HEK293 (cell line): Measurements from ENCODE around the gene AP2A1.

Experiments used
- BCL6B ChIP-seq: fragments of 450-650 bp; formaldehyde crosslinking; IDR thresholded peaks from 2 replicates; pipeline ENCODE4 v1.5.1; 2017; ENCODE audit warnings: missing biosample characterization, missing genetic modification characterization
- ELK4 ChIP-seq: IDR thresholded peaks from 2 replicates; pipeline ENCODE4 v1.6.1; 2011; ENCODE audit warnings: mild to moderate bottlenecking, low read depth, low read length, borderline replicate concordance
- KLF9 ChIP-seq: fragments of 450-650 bp; formaldehyde crosslinking; IDR thresholded peaks from 2 replicates; pipeline ENCODE4 v1.5.1; 2016; ENCODE audit warnings: missing biosample characterization, missing genetic modification characterization, low read depth
- PBX3 ChIP-seq: sonication (generic); formaldehyde crosslinking; IDR thresholded peaks from 2 replicates; pipeline ENCODE4 v1.8.1; 2022; ENCODE audit warnings: mild to moderate bottlenecking, moderate library complexity, missing genetic modification reagents
- PRDM4 ChIP-seq: fragments of 450-650 bp; formaldehyde crosslinking; IDR thresholded peaks from 2 replicates; pipeline ENCODE4 v1.5.1; 2017; ENCODE audit warnings: missing biosample characterization, missing genetic modification characterization
- REPIN1 ChIP-seq: fragments of 450-650 bp; formaldehyde crosslinking; IDR thresholded peaks from 2 replicates; pipeline ENCODE4 v1.5.1; 2017; ENCODE audit warnings: missing biosample characterization, missing genetic modification characterization, low read depth
- SCRT1 ChIP-seq: fragments of 450-650 bp; formaldehyde crosslinking; IDR thresholded peaks from 2 replicates; pipeline ENCODE4 v1.5.1; 2016; ENCODE audit warnings: missing biosample characterization, missing genetic modification characterization, borderline replicate concordance
- ZBTB11 ChIP-seq: fragments of 450-650 bp; formaldehyde crosslinking; conservative IDR thresholded peaks from 2 replicates; pipeline ENCODE4 v1.5.1; 2016; ENCODE audit warnings: low read depth, missing biosample characterization, missing genetic modification characterization
- ZNF10 ChIP-seq: fragments of 450-650 bp; formaldehyde crosslinking; IDR thresholded peaks from 2 replicates; pipeline ENCODE4 v1.5.1; 2017; ENCODE audit warnings: missing biosample characterization, missing genetic modification characterization
- ZNF138 ChIP-seq: fragments of 450-650 bp; formaldehyde crosslinking; IDR thresholded peaks from 2 replicates; pipeline ENCODE4 v1.5.1; 2016; ENCODE audit warnings: missing biosample characterization, missing genetic modification characterization, borderline replicate concordance
- ZNF175 ChIP-seq: fragments of 450-650 bp; formaldehyde crosslinking; IDR thresholded peaks from 2 replicates; pipeline ENCODE4 v1.5.1; 2016; ENCODE audit warnings: missing biosample characterization, missing genetic modification characterization
- ZNF214 ChIP-seq: fragments of 450-650 bp; formaldehyde crosslinking; IDR thresholded peaks from 2 replicates; pipeline ENCODE4 v1.5.1; 2017; ENCODE audit warnings: missing biosample characterization, mild to moderate bottlenecking, missing genetic modification characterization, borderline replicate concordance
- ZNF223 ChIP-seq: fragments of 450-650 bp; formaldehyde crosslinking; IDR thresholded peaks from 2 replicates; pipeline ENCODE4 v1.5.1; 2016; ENCODE audit warnings: missing biosample characterization, missing genetic modification characterization
- ZNF292 ChIP-seq: fragments of 450-650 bp; formaldehyde crosslinking; IDR thresholded peaks from 2 replicates; pipeline ENCODE4 v1.5.1; 2016; ENCODE audit warnings: low read depth, missing biosample characterization, missing genetic modification characterization, borderline replicate concordance
- ZNF302 ChIP-seq: fragments of 450-650 bp; formaldehyde crosslinking; IDR thresholded peaks from 2 replicates; pipeline ENCODE4 v1.5.1; 2016; ENCODE audit warnings: missing biosample characterization, missing genetic modification characterization, low read depth
- ZNF324 ChIP-seq: fragments of 450-650 bp; formaldehyde crosslinking; IDR thresholded peaks from 2 replicates; pipeline ENCODE4 v1.5.1; 2016; ENCODE audit warnings: missing biosample characterization, missing genetic modification characterization
- ZNF37A ChIP-seq: fragments of 450-650 bp; IDR thresholded peaks from 2 replicates; pipeline ENCODE4 v1.5.1; 2018; ENCODE audit warnings: missing biosample characterization, missing genetic modification characterization
- ZNF426 ChIP-seq: fragments of 450-650 bp; formaldehyde crosslinking; IDR thresholded peaks from 2 replicates; pipeline ENCODE4 v1.5.1; 2017; ENCODE audit warnings: missing biosample characterization, missing genetic modification characterization, mild to moderate bottlenecking, inconsistent platforms, moderate library complexity
- ZNF514 ChIP-seq: fragments of 450-650 bp; formaldehyde crosslinking; IDR thresholded peaks from 2 replicates; pipeline ENCODE4 v1.5.1; 2016; ENCODE audit warnings: missing biosample characterization, missing genetic modification characterization
- ZNF529 ChIP-seq: fragments of 450-650 bp; formaldehyde crosslinking; IDR thresholded peaks from 2 replicates; pipeline ENCODE4 v1.5.1; 2017; ENCODE audit warnings: missing genetic modification characterization, missing biosample characterization; ENCODE audit not compliant: insufficient replicate concordance
- ZNF544 ChIP-seq: fragments of 450-650 bp; formaldehyde crosslinking; IDR thresholded peaks from 2 replicates; pipeline ENCODE4 v1.5.0; 2017; ENCODE audit warnings: missing biosample characterization, missing genetic modification characterization
- ZNF555 ChIP-seq: fragments of 450-650 bp; formaldehyde crosslinking; conservative IDR thresholded peaks from 2 replicates; pipeline ENCODE4 v1.5.1; 2017; ENCODE audit warnings: missing biosample characterization, mild to moderate bottlenecking, missing genetic modification characterization, inconsistent platforms
- ZNF580 ChIP-seq: fragments of 450-650 bp; formaldehyde crosslinking; IDR thresholded peaks from 2 replicates; pipeline ENCODE4 v1.5.1; 2016; ENCODE audit warnings: missing biosample characterization, missing genetic modification characterization
- ZNF585B ChIP-seq: fragments of 450-650 bp; formaldehyde crosslinking; IDR thresholded peaks from 2 replicates; pipeline ENCODE4 v1.5.1; 2016; ENCODE audit warnings: missing biosample characterization, missing genetic modification characterization
- ZNF624 ChIP-seq: fragments of 450-650 bp; formaldehyde crosslinking; IDR thresholded peaks from 2 replicates; pipeline ENCODE4 v1.5.1; 2017; ENCODE audit warnings: missing biosample characterization, missing genetic modification characterization
- ZNF626 ChIP-seq: fragments of 450-650 bp; sonication (Bioruptor Pico); formaldehyde crosslinking; IDR thresholded peaks from 2 replicates; pipeline ENCODE4 v1.5.1; 2018; ENCODE audit warnings: missing biosample characterization, missing genetic modification characterization, inconsistent platforms
- ZNF639 ChIP-seq: fragments of 450-650 bp; formaldehyde crosslinking; IDR thresholded peaks from 2 replicates; pipeline ENCODE4 v1.5.1; 2016; ENCODE audit warnings: missing biosample characterization, missing genetic modification characterization
- ZNF785 ChIP-seq: fragments of 450-650 bp; formaldehyde crosslinking; IDR thresholded peaks from 2 replicates; pipeline ENCODE4 v1.5.1; 2016; ENCODE audit warnings: missing biosample characterization, missing genetic modification characterization

The AP2A1 gene

GRCh38 chr19:49850487-49851342 is 83.9 kb downstream of the AP2A1 start, which contains the start of gene PTOV1 (continued):
- TF ChIP-seq ZNF223 (tag by site-specific recombination): no peak
- TF ChIP-seq ZNF785 (tag by site-specific recombination): peak; percentile 88; the same call in 1 of the 2 replicates
- TF ChIP-seq ZNF324 (tag by site-specific recombination): peak; percentile 91
- TF ChIP-seq PBX3 (CRISPR knock-in tag): no peak
- no peak for TF ChIP-seq SCRT1
- TF ChIP-seq PRDM4: peak; percentile 65; the same call in 1 of the 2 replicates
- no peak for TF ChIP-seq ELK4
- no peak for TF ChIP-seq ZNF426 (tag by site-specific recombination)
- no peak for TF ChIP-seq ZNF292 (tag by site-specific recombination)
- peak; percentile 52; the same call in 1 of the 2 replicates for TF ChIP-seq ZNF639
- TF ChIP-seq BCL6B (tag by site-specific recombination): no peak
- TF ChIP-seq ZNF529: no peak
- no peak for TF ChIP-seq ZNF544 (tag by site-specific recombination)
- peak; percentile 68 for TF ChIP-seq ZNF10 (tag by site-specific recombination)
- TF ChIP-seq ZNF624 (tag by site-specific recombination): no peak
- TF ChIP-seq ZNF585B (tag by site-specific recombination): no peak
- peak; percentile 86 for TF ChIP-seq ZNF580 (tag by site-specific recombination)
- peak; percentile 97 for TF ChIP-seq KLF9 (tag by site-specific recombination)
- TF ChIP-seq ZNF302 (tag by site-specific recombination): no peak
- TF ChIP-seq ZNF626: no peak; the same call in 1 of the 2 replicates
- TF ChIP-seq ZNF37A (tag by site-specific recombination): no peak
- TF ChIP-seq ZNF175 (tag by site-specific recombination): no peak
- no peak for TF ChIP-seq ZNF214 (tag by site-specific recombination)
- peak; percentile 84 for TF ChIP-seq ZBTB11
- no peak for TF ChIP-seq ZNF138 (tag by site-specific recombination)
- no peak for TF ChIP-seq ZNF514 (tag by site-specific recombination)
- no peak for TF ChIP-seq ZNF555 (tag by site-specific recombination)
- TF ChIP-seq REPIN1 (tag by site-specific recombination): peak; percentile 78; the same call in 1 of the 2 replicates
